Skeletal muscle tissue (tissue), 4 donors: ENCODE results near the gene LAMA2. TPM values are rescaled to one million over a fixed set of nuclear protein-coding genes. Genes with fewer than 3 reads are reported as not detected.
"Not testable (repeated sequence)": the region's sequence is repeated elsewhere in the genome, so short reads cannot be mapped to it uniquely, and the experiment has no call there.

Experiments used
- H3K27ac ChIP-seq: one replicate; pipeline ENCODE4 v1.7.0; 2013; ENCODE audit warnings: mild to moderate bottlenecking, low read depth, low read length, inconsistent platforms
- H3K27me3 ChIP-seq, 3 donors: one replicate each; pipeline ENCODE4 v1.7.0; 2013; ENCODE audit warnings: low read length in 3 of 3; ENCODE audit not compliant: control insufficient read depth in 3 of 3, insufficient read depth in 3 of 3
- H3K36me3 ChIP-seq, 3 donors: one replicate each; pipeline ENCODE4 v1.7.0; 2013; ENCODE audit warnings: low read length in 3 of 3; ENCODE audit not compliant: control insufficient read depth in 3 of 3, insufficient read depth in 3 of 3
- H3K4me1 ChIP-seq, 3 donors: one replicate each; pipeline ENCODE4 v1.7.0; 2013; ENCODE audit warnings: low read length in 3 of 3, mild to moderate bottlenecking in 3 of 3; ENCODE audit not compliant: control insufficient read depth in 3 of 3, insufficient read depth in 3 of 3
- H3K4me3 ChIP-seq, 3 donors: one replicate each; pipeline ENCODE4 v1.7.0; 2013; ENCODE audit warnings: low read length in 3 of 3
- H3K9ac ChIP-seq, 3 donors: one replicate each; pipeline ENCODE4 v1.7.0; 2013; ENCODE audit warnings: low read length in 3 of 3, mild to moderate bottlenecking in 3 of 3, moderate library complexity in 2 of 3, low read depth in 1 of 3
- H3K9me3 ChIP-seq, 3 donors: one replicate each; pipeline ENCODE4 v1.7.0; 2013; ENCODE audit warnings: low read length in 3 of 3; ENCODE audit not compliant: control insufficient read depth in 3 of 3
- total RNA-seq: library from RNA; depleted of rRNA; stranded (reverse); fragments of >200 nt; gene quantifications from one replicate; pipeline ENCODE4 v1.2.3, GENCODE V29; 2014
- donor health status: Osteomylitis.

LAMA2 gene
- total RNA-seq, 1 donor from 2014 or later = 187 TPM

- H3K4me1 ChIP-seq = peaks cover 0 to 6% (median 0%) of the 10 kb centered on the region in 3 donors
- no peaks in the 10 kb centered on the region for H3K27me3 ChIP-seq
- no peak overlapping the region for H3K9ac ChIP-seq
- no peaks in the 10 kb centered on the region for H3K9me3 ChIP-seq
- no peaks in the 10 kb centered on the region for H3K36me3 ChIP-seq
- peak overlapping the region; percentile 51 for H3K27ac ChIP-seq
- H3K4me3 ChIP-seq = no peak overlapping the region
Measured at GRCh38 chr6:129140526-129140925, 257.6 kb downstream of the LAMA2 start.

- Histone ChIP-seq H3K36me3 (no peaks in the 10 kb centered on the region), H3K4me1 (peaks cover 0 to 6% (median 0%) of the 10 kb centered on the region in 3 donors), H3K27me3 (no peaks in the 10 kb centered on the region), H3K27ac (peak overlapping the region; percentile 51), H3K4me3 (no peak overlapping the region), H3K9me3 (no peaks in the 10 kb centered on the region), H3K9ac (no peak overlapping the region)
Measured at GRCh38 chr6:129141499-129141898, 258.6 kb downstream of the LAMA2 start.

GRCh38 chr6:129146902-129147301, 264.0 kb downstream of the LAMA2 start:
- H3K9me3 ChIP-seq = no peaks in the 10 kb centered on the region
- no peak overlapping the region for H3K4me3 ChIP-seq
- H3K36me3 ChIP-seq = peaks cover 0 to 11% (median 0%) of the 10 kb centered on the region in 3 donors
- no peaks in the 10 kb centered on the region for H3K27me3 ChIP-seq
- no peaks in the 10 kb centered on the region for H3K4me1 ChIP-seq
- no peak overlapping the region for H3K27ac ChIP-seq
- no peak overlapping the region for H3K9ac ChIP-seq

- Histone ChIP-seq H3K27ac (no peak overlapping the region), H3K4me1 (no peaks in the 10 kb centered on the region), H3K27me3 (no peaks in the 10 kb centered on the region), H3K4me3 (no peak overlapping the region), H3K36me3 (peaks cover 0 to 11% (median 0%) of the 10 kb centered on the region in 3 donors), H3K9ac (no peak overlapping the region), H3K9me3 (no peaks in the 10 kb centered on the region)
Measured at GRCh38 chr6:129150507-129150906, 267.6 kb downstream of the LAMA2 start.

GRCh38 chr6:129153257-129153656, 270.3 kb downstream of the LAMA2 start:
- no peak overlapping the region for H3K27ac ChIP-seq
- H3K36me3 ChIP-seq = peaks cover 0 to 11% (median 0%) of the 10 kb centered on the region in 3 donors

GRCh38 chr6:129159242-129159641, 276.3 kb downstream of the LAMA2 start:
- not testable (repeated sequence) for H3K27ac ChIP-seq, H3K4me3 ChIP-seq, H3K27me3 ChIP-seq, H3K9me3 ChIP-seq, H3K4me1 ChIP-seq, H3K9ac ChIP-seq, H3K36me3 ChIP-seq

More at GRCh38 chr6:129153257-129153656, 270.3 kb downstream of the LAMA2 start:
- Histone ChIP-seq H3K9ac (no peak overlapping the region), H3K9me3 (no peaks in the 10 kb centered on the region), H3K27me3 (no peaks in the 10 kb centered on the region), H3K4me3 (no peak overlapping the region), H3K4me1 (no peaks in the 10 kb centered on the region)

GRCh38 chr6:129162605-129163004, 279.7 kb downstream of the LAMA2 start:
- no peak overlapping the region for H3K27ac ChIP-seq

GRCh38 chr6:129163551-129163950, 280.6 kb downstream of the LAMA2 start:
- Histone ChIP-seq H3K27ac (no peak overlapping the region), H3K4me1 (no peaks in the 10 kb centered on the region), H3K36me3 (no peaks in the 10 kb centered on the region), H3K9ac (no peak overlapping the region), H3K27me3 (no peaks in the 10 kb centered on the region), H3K9me3 (peaks cover 0 to 2% (median 0%) of the 10 kb centered on the region in 3 donors), H3K4me3 (no peak overlapping the region)

More at GRCh38 chr6:129162605-129163004, 279.7 kb downstream of the LAMA2 start:
- H3K4me1 ChIP-seq = no peaks in the 10 kb centered on the region
- no peaks in the 10 kb centered on the region for H3K27me3 ChIP-seq
- peaks cover 0 to 2% (median 0%) of the 10 kb centered on the region in 3 donors for H3K9me3 ChIP-seq
- no peak overlapping the region for H3K9ac ChIP-seq
- no peaks in the 10 kb centered on the region for H3K36me3 ChIP-seq
- H3K4me3 ChIP-seq = no peak overlapping the region

GRCh38 chr6:129164032-129164431, 281.1 kb downstream of the LAMA2 start:
- Histone ChIP-seq H3K4me3 (no peak overlapping the region), H3K27ac (no peak overlapping the region), H3K36me3 (no peaks in the 10 kb centered on the region)

GRCh38 chr6:129172279-129172995, 289.5 kb downstream of the LAMA2 start:
- H3K4me1 ChIP-seq, H3K4me3 ChIP-seq, H3K36me3 ChIP-seq, H3K9me3 ChIP-seq, H3K27me3 ChIP-seq, H3K9ac ChIP-seq, H3K27ac ChIP-seq: not testable (repeated sequence)

More at GRCh38 chr6:129164032-129164431, 281.1 kb downstream of the LAMA2 start:
- Histone ChIP-seq H3K9me3 (peaks cover 0 to 2% (median 0%) of the 10 kb centered on the region in 3 donors), H3K4me1 (no peaks in the 10 kb centered on the region), H3K9ac (no peak overlapping the region), H3K27me3 (no peaks in the 10 kb centered on the region)
